ENCODE data around the gene TMUB1. TPM values are rescaled to one million over a fixed set of nuclear protein-coding genes. Genes with fewer than 3 reads are reported as not detected.

The TMUB1 gene
- total and polyA plus RNA-seq, 12 donors = 5.2 to 152 (median 43.4) TPM

DNA sequence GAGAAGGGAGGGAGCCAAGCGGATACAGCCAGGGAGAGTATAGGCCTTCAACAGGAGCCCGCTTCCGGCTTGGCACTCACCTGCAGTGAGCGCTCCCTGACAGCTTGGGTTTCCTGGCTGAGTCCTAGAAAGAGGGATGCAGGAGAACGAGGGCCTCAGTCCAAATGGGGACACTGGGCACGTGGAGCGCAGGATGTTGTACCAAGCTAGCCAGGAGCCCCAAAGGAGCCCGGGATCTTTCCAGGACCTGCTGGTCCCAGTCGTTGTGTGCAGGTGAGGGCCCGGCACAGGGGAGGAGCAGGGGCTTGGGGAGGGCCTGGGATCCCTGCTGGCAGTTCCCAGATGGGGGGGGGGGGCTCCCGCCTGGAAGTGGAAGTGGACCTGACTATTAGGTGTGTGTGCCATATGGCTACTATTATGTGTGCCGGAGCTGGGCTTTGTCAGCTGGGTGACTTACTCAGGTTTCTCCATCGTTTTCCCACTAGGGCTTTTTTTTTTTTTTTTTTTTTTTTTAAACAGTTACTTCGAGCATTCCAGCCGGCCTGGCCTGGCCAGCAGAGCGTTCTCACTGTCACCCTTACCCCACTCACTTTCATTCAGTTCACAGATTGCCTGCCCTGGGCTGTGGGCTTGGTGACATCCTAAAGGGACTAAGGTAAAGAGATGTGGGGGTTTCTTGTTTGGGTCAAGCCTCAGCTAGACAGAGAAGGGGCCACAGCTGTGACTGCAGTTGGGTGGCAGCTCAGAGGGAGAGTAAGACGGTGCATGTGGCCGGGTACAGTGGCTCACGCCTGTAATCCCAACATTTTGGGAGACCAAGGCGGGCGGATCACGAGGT lies 6.8 kb upstream of the TMUB1 start:
- Histone ChIP-seq H3K27ac (peak overlapping the region; percentile 23 to 94 (median 76)), H3K4me1 (replicated peaks in 1 of 2) (peaks cover 21 to 50% of the 10 kb centered on the region in 2 donors)
- 74 to 80% (median 80%) methylated on average over 17 to 22 of the region's 22 CpGs for WGBS, 4 donors

DNA sequence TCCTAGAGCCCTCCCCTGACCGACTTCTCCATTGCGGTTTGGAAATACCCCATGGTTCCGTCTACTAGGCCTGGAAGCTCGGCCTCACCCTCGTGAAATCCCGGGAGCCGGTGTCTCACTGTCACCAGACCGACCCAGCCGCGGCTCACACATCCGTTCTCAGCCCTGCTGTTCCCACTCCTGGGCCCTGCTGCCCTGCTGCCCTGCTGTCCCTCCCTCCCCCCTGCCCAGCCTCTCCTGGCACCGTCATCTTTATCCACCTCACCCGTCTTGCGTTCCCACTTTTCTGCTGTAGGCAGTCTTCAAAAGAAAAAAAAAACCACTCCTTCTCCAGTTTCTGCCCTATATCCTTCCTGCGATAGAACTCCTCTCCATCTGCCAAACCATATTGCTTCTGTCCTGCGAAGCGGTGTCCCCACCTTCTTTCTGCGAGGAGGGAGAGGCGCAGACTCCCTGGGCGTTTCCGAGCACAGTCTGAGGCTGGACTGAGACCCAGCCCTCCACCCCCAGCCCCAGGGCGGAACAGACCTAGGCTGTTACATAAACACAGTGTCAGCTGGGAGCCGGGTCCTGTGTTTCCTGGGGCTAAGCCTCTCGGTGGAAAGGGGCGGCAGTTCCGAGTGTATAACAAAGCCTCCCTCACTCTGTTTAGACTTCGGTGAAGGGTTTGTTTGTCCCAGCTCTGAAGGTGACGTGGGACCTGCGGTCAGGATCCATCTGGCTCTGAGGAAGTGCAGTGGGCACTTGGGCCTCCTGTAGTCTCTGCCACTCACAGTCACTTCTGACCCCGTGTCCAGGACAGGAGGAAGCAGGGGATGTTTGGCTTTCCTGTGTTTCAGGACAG lies 5.8 kb upstream of the TMUB1 start:
- no peaks in the 10 kb centered on the region for H3K36me3 ChIP-seq (replicated peaks in 1 of 2)
- peaks cover 21 to 54% of the 10 kb centered on the region in 2 donors for H3K4me1 ChIP-seq (replicated peaks in 1 of 2)
- H3K4me3 ChIP-seq = peak overlapping the region in 1 of 4 donors; percentile 85
- peak; percentile 30 to 35 for TF ChIP-seq POLR2A (IDR thresholded peaks at IDR 0.05)
- TF ChIP-seq, protein P1, sequence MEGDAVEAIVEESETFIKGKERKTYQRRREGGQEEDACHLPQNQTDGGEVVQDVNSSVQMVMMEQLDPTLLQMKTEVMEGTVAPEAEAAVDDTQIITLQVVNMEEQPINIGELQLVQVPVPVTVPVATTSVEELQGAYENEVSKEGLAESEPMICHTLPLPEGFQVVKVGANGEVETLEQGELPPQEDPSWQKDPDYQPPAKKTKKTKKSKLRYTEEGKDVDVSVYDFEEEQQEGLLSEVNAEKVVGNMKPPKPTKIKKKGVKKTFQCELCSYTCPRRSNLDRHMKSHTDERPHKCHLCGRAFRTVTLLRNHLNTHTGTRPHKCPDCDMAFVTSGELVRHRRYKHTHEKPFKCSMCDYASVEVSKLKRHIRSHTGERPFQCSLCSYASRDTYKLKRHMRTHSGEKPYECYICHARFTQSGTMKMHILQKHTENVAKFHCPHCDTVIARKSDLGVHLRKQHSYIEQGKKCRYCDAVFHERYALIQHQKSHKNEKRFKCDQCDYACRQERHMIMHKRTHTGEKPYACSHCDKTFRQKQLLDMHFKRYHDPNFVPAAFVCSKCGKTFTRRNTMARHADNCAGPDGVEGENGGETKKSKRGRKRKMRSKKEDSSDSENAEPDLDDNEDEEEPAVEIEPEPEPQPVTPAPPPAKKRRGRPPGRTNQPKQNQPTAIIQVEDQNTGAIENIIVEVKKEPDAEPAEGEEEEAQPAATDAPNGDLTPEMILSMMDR (IDR thresholded peaks at IDR 0.05) = no peak
- H3K27ac ChIP-seq = peak overlapping the region; percentile 23 to 94 (median 76)
- no peaks in the 10 kb centered on the region for H3K27me3 ChIP-seq
- intact Hi-C loops (cut with DNase I) = no loop called here
- peak; percentile 56 to 90 (median 69) for DNase-seq
- H3K9me3 ChIP-seq (replicated peaks in 1 of 3) = no peaks in the 10 kb centered on the region
- 31 to 64% (median 55%) methylated on average over 27 to 30 of the region's 30 CpGs for WGBS, 4 donors

More for the DNA sequence above, 6.8 kb upstream of the TMUB1 start:
- intact Hi-C loops (cut with DNase I) = no loop called here
- Histone ChIP-seq H3K4me3 (peak overlapping the region in 1 of 4 donors; percentile 85), H3K36me3 (replicated peaks in 1 of 2) (no peaks in the 10 kb centered on the region), H3K27me3 (no peaks in the 10 kb centered on the region), H3K9me3 (replicated peaks in 1 of 3) (no peaks in the 10 kb centered on the region)
- TF ChIP-seq POLR2A (IDR thresholded peaks at IDR 0.05) = no peak
- TF ChIP-seq, protein P1 (IDR thresholded peaks at IDR 0.05) = no peak
- DNase-seq = peak in 1 of 7 donors; percentile 23

DNA sequence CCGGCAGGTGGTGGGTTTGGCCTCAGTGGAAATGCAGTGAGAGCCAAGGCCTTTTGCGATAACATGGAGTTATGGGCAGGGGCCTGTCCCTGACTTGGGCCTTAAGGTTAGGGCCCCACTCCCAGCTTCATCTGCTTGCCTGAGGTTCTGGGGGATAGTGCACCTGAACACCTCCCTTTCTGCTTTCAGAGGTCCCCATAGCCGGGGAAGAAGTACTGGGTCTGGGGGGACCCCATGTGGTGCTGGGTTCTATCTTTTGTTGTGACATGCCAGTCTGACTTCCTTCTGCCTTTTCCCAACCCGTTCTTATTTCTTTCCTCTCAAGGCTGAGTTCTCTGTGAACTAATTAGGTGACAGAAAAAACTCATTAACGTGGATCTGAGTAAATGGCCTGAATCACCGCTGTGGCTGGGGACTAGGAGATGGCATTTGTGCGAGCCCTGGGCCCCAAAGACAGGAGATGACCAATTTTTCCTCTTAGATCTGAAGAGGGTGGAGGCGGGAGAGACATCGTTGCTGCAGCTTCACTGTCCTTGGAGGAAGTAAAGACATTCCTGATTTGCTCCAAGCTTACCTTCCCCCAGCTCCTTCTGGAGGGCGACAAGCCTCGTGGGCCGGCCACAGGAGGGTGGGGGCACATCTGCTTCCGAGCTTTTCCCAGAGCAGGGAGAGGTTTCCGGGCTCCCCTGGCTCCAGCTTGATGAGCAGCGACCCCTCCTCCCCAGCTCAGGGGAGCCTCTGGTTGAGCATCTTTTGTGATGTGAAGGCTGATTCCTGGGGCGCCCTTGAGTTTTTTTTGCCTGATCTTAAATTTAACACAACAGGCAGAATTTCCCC lies 4.9 kb upstream of the TMUB1 start:
- WGBS, 4 donors = 29 to 53% (median 40%) methylated on average over 13 to 16 of the region's 16 CpGs
- Histone ChIP-seq H3K27ac (peak overlapping the region; percentile 35 to 94 (median 76)), H3K4me1 (replicated peaks in 1 of 2) (peaks cover 26 to 61% of the 10 kb centered on the region in 2 donors), H3K27me3 (no peaks in the 10 kb centered on the region), H3K36me3 (replicated peaks in 1 of 2) (no peaks in the 10 kb centered on the region), H3K4me3 (peak overlapping the region in 2 of 4 donors; percentile 30 to 85), H3K9me3 (replicated peaks in 1 of 3) (no peaks in the 10 kb centered on the region)
- no peak for DNase-seq
- TF ChIP-seq, protein P1 (IDR thresholded peaks at IDR 0.05) = no peak
- TF ChIP-seq POLR2A (IDR thresholded peaks at IDR 0.05) = no peak
- intact Hi-C loops (cut with DNase I) = no loop called here
